ENCODE data around the gene ARID3A. TPM values are rescaled to one million over a fixed set of nuclear protein-coding genes. Genes with fewer than 3 reads are reported as not detected.
A peak's percentile ranks its signal among the peaks of the same experiment; 100 is the strongest.

Gene ARID3A
- total RNA-seq, 1 experiment from 2014 or later: 116 TPM

GRCh38 chr19:1008268-1009040, 82.6 kb downstream of the ARID3A start (continued):
- TF ChIP-seq ZBTB43 (CRISPR knock-in tag; IDR thresholded peaks at IDR 0.05) (no peak), MLX (CRISPR knock-in tag; IDR thresholded peaks at IDR 0.05) (no peak), GABPB1 (CRISPR knock-in tag; IDR thresholded peaks at IDR 0.05) (no peak)

GRCh38 chr19:1009041-1009980, 83.5 kb downstream of the ARID3A start:
- no peaks in the 10 kb centered on the region for H3K9me3 Mint-ChIP-seq
- CTCF ChIA-PET: no interaction called here

GRCh38 chr19:1009981-1010538, 84.2 kb downstream of the ARID3A start:
- no peak overlapping the region for H3K4me3 Mint-ChIP-seq
- ATAC-seq (no peak), DNase-seq (ENCODE audit: low spot score) (no peak)
- no peaks in the 10 kb centered on the region for H3K9me3 Mint-ChIP-seq
- ChIA-PET POLR2A (no interaction called here), CTCF (no interaction called here)
- no peak overlapping the region for H3K27ac Mint-ChIP-seq
- no peaks in the 10 kb centered on the region for H3K4me1 Mint-ChIP-seq
- H3K27me3 Mint-ChIP-seq (ENCODE audit: low read depth): no peaks in the 10 kb centered on the region; the same call in 1 of the 2 replicates
- peaks cover 7% of the 10 kb centered on the region; the same call in 1 of the 2 replicates for H3K36me3 Mint-ChIP-seq
- no peak for TF ChIP-seq E2F4 (CRISPR knock-in tag; IDR thresholded peaks at IDR 0.05; ENCODE audit: borderline replicate concordance, low read depth)
- no peak for TF ChIP-seq GRHL2 (CRISPR knock-in tag; IDR thresholded peaks at IDR 0.05; ENCODE audit: insufficient replicate concordance, severe bottlenecking)
- no peak for TF ChIP-seq ETV6 (CRISPR knock-in tag; IDR thresholded peaks at IDR 0.05)
- no peak for TF ChIP-seq FOXP4 (CRISPR knock-in tag; IDR thresholded peaks at IDR 0.05)
- no peak for TF ChIP-seq STAT6 (CRISPR knock-in tag; conservative IDR thresholded peaks at IDR 0.05; ENCODE audit: low read depth)

More at GRCh38 chr19:1009041-1009980, 83.5 kb downstream of the ARID3A start:
- ATAC-seq (peak; percentile 16), DNase-seq (ENCODE audit: low spot score) (no peak)
- POLR2A ChIA-PET: interaction anchor here (0.5 kb wide), 1 partner anchor 72 kb away, joined by 6 read pairs; no protein-coding TSS in a partner anchor
- no peak for TF ChIP-seq ZBTB21 (CRISPR knock-in tag; IDR thresholded peaks at IDR 0.05; ENCODE audit: borderline replicate concordance)
- TF ChIP-seq TP53 (CRISPR knock-in tag; IDR thresholded peaks at IDR 0.05): no peak
- TF ChIP-seq OVOL2 (CRISPR knock-in tag; IDR thresholded peaks at IDR 0.05; ENCODE audit: borderline replicate concordance): no peak
- TF ChIP-seq ZNF281 (CRISPR knock-in tag; IDR thresholded peaks at IDR 0.05): no peak
- TF ChIP-seq SMAD3 (CRISPR knock-in tag; IDR thresholded peaks at IDR 0.05; ENCODE audit: borderline replicate concordance): no peak
- TF ChIP-seq E2F1 (CRISPR knock-in tag; IDR thresholded peaks at IDR 0.05): no peak
- TF ChIP-seq ETV6 (CRISPR knock-in tag; IDR thresholded peaks at IDR 0.05): no peak
- H3K27ac Mint-ChIP-seq: no peak overlapping the region
- peaks cover 7% of the 10 kb centered on the region; the same call in 1 of the 2 replicates for H3K36me3 Mint-ChIP-seq
- H3K4me1 Mint-ChIP-seq: no peaks in the 10 kb centered on the region
- no peaks in the 10 kb centered on the region; the same call in 1 of the 2 replicates for H3K27me3 Mint-ChIP-seq (ENCODE audit: low read depth)
- no peak overlapping the region for H3K4me3 Mint-ChIP-seq

All from WTC11 (cell line).